HG02759 (cell line): ENCODE results near the gene CRELD2.

Source experiments
- ATAC-seq: cut with Tn5 transposase; IDR thresholded peaks from one replicate; pipeline ENCODE4 v1.9.1; 2021; ENCODE audit warnings: mild to moderate bottlenecking, moderate library complexity; ENCODE audit not compliant: unreplicated experiment

Gene CRELD2

GRCh38 chr22:49928555-49929210 is 10.2 kb downstream of the CRELD2 start:
- ATAC-seq, result no peak

GRCh38 chr22:49929211-49929979 is 11.0 kb downstream of the CRELD2 start:
- peak; percentile 42 for ATAC-seq

GRCh38 chr22:49929994-49930575 is 11.7 kb downstream of the CRELD2 start:
- ATAC-seq, result no peak

GRCh38 chr22:49930596-49931412 is 12.4 kb downstream of the CRELD2 start:
- ATAC-seq, result no peak

GRCh38 chr22:49933236-49934159 is 15.1 kb downstream of the CRELD2 start:
- ATAC-seq, result no peak

- no peak for ATAC-seq
Measured at GRCh38 chr22:49934160-49934890, 15.9 kb downstream of the CRELD2 start.

GRCh38 chr22:49934891-49935557 is 16.6 kb downstream of the CRELD2 start:
- ATAC-seq, result no peak

- ATAC-seq, result no peak
Measured at GRCh38 chr22:49935561-49935960, 17.1 kb downstream of the CRELD2 start.

- peak; percentile 72 for ATAC-seq
Measured at GRCh38 chr22:49936018-49936972, 17.9 kb downstream of the CRELD2 start.

GRCh38 chr22:49936973-49937757 is 18.7 kb downstream of the CRELD2 start:
- ATAC-seq, result no peak

GRCh38 chr22:49937758-49938564 is 19.5 kb downstream of the CRELD2 start:
- ATAC-seq, result no peak

- ATAC-seq, result no peak
Measured at GRCh38 chr22:49938565-49939136, 20.2 kb downstream of the CRELD2 start.

GRCh38 chr22:49941507-49942316 is 23.3 kb downstream of the CRELD2 start:
- ATAC-seq, result no peak

GRCh38 chr22:49942565-49943404 is 24.4 kb downstream of the CRELD2 start:
- ATAC-seq, result no peak
